Panc1 (cell line): ENCODE data around the gene ESYT2. TPM values are rescaled to one million over a fixed set of nuclear protein-coding genes. Genes with fewer than 3 reads are reported as not detected.

Experiments
- ATAC-seq: fragments of 200-7000 bp; cut with Tn5 transposase; 2 replicates; pipeline ENCODE4 v1.9.1; 2020; ENCODE audit warnings: mild to moderate bottlenecking, moderate library complexity
- BruUV-seq: library from RNA; stranded (reverse); fragments of 400-500 nt; replicated peaks from 2 replicates; lab custom pipeline; 2021; lab: Mats Ljungman, UMichigan
- CTCF ChIA-PET: fragments of 300-600 bp; sonication (Branson Sonifier 250); formaldehyde crosslinking; loops from one replicate; lab custom pipeline; 2022; ENCODE audit warnings: antibody characterized with exemption; lab: Charles Lee
- POLR2A ChIA-PET: fragments of 300-600 bp; sonication (Branson Sonifier 250); formaldehyde crosslinking; loops from one replicate; lab custom pipeline; 2022; ENCODE audit warnings: antibody characterized with exemption; lab: Charles Lee
- DNase-seq: peaks from one replicate; pipeline ENCODE4 v3.0.0-alpha.2; 2010; ENCODE audit warnings: low read depth, low spot score
- H3K27ac ChIP-seq: 2 replicates; pipeline ENCODE4 v1.5.1; 2011; ENCODE audit warnings: mild to moderate bottlenecking, low read length, inconsistent platforms
- H3K27me3 ChIP-seq: fragments of 200-500 bp; sonication (Bioruptor generic); 2 replicates; pipeline ENCODE4 v1.6.0; 2014; ENCODE audit warnings: low read length, inconsistent platforms; ENCODE audit not compliant: control insufficient read depth, insufficient read depth
- H3K36me3 ChIP-seq: fragments of 200-500 bp; sonication (Bioruptor generic); 2 replicates; pipeline ENCODE4 v1.5.1; 2014; ENCODE audit warnings: inconsistent platforms, mild to moderate bottlenecking, low read length, moderate library complexity; ENCODE audit not compliant: control insufficient read depth, insufficient read depth
- H3K4me1 ChIP-seq: 2 replicates; pipeline ENCODE4 v1.5.1; 2011; ENCODE audit warnings: inconsistent platforms, mild to moderate bottlenecking, low read length, moderate library complexity; ENCODE audit not compliant: control insufficient read depth, insufficient read depth
- H3K4me3 ChIP-seq, 2 experiments: 2 replicates each; pipeline ENCODE4 v1.5.1; 2011 to 2012; ENCODE audit warnings: low read depth in 2 of 2, low read length in 2 of 2, mild to moderate bottlenecking in 2 of 2, inconsistent platforms in 1 of 2, moderate library complexity in 1 of 2
- H3K9me3 ChIP-seq: fragments of 200-500 bp; sonication (Bioruptor generic); 2 replicates; pipeline ENCODE4 v1.5.1; 2014; ENCODE audit warnings: low read depth, mild to moderate bottlenecking, inconsistent platforms, low read length, moderate library complexity; ENCODE audit not compliant: control insufficient read depth, insufficient read depth
- CTCF ChIP-seq: fragments of 450-650 bp; IDR thresholded peaks from 2 replicates; pipeline ENCODE4 v1.5.1; 2017; ENCODE audit warnings: mild to moderate bottlenecking
- POLR2AphosphoS5 ChIP-seq: IDR thresholded peaks from 2 replicates; pipeline ENCODE4 v1.6.1; 2012; ENCODE audit warnings: mild to moderate bottlenecking, low read depth, low read length, moderate library complexity
- REST ChIP-seq, 2 experiments: IDR thresholded peaks; 2 replicates each; pipeline ENCODE4 v1.6.1; 2011 to 2012; ENCODE audit warnings: low read depth in 2 of 2, control low read depth in 1 of 2, low read length in 1 of 2, mild to moderate bottlenecking in 1 of 2, moderate library complexity in 1 of 2; ENCODE audit not compliant: insufficient read depth in 1 of 2
- SIN3A ChIP-seq: IDR thresholded peaks from 2 replicates; pipeline ENCODE4 v1.6.1; 2012; ENCODE audit warnings: low read depth, mild to moderate bottlenecking, low read length, moderate library complexity, borderline replicate concordance; ENCODE audit not compliant: insufficient read depth
- TCF7L2 ChIP-seq: IDR thresholded peaks from 2 replicates; pipeline ENCODE4 v1.6.1; 2011; ENCODE audit warnings: mild to moderate bottlenecking, low read depth, low read length, inconsistent platforms
- in situ Hi-C: cut with HindIII; loops from 2 replicates; pipeline ENCODE4 v1.10.0; 2016; ENCODE audit warnings: low sequenced_read_pairs, low pct_unique_long_range_greater_than_20kb
- intact Hi-C: fragments of 100-400 bp; cut with micrococcal nuclease; formaldehyde crosslinking; loops from one replicate; pipeline ENCODE4 v1.10.0; 2022; ENCODE audit not compliant: unreplicated experiment
- total RNA-seq: library from RNA; stranded (reverse); gene quantifications from one replicate; pipeline ENCODE4 v1.2.1, GENCODE V29; 2021; ENCODE audit not compliant: unreplicated experiment

Gene ESYT2
- total RNA-seq, 1 experiment from 2014 or later = 92.7 TPM

- Histone ChIP-seq H3K9me3 (no peaks in the 10 kb centered on the region), H3K27ac (no peak overlapping the region), H3K27me3 (no peaks in the 10 kb centered on the region), H3K36me3 (no peaks in the 10 kb centered on the region), H3K4me3 (no peak overlapping the region), H3K4me1 (no peaks in the 10 kb centered on the region)
- intact Hi-C loops = no loop called here
- BruUV-seq = TSS peak; percentile 56
- no peak for ATAC-seq
- TF ChIP-seq SIN3A = no peak
- no peak for TF ChIP-seq REST (IDR thresholded peaks at IDR 0.05; ENCODE audit: insufficient read depth in 1 of 2, low read depth in 2 of 2, low read length in 1 of 2)
- no peak for TF ChIP-seq POLR2AphosphoS5
- no peak for TF ChIP-seq TCF7L2
- TF ChIP-seq CTCF = no peak
- no peak for DNase-seq
- ChIA-PET POLR2A (no interaction called here), CTCF (no interaction called here)
- in situ Hi-C loops = no loop called here
Observed at GRCh38 chr7:158725506-158725800, 103.9 kb downstream of the ESYT2 start.

GRCh38 chr7:158724658-158725505 lies 104.4 kb downstream of the ESYT2 start:
- CTCF ChIA-PET = no interaction called here
- no TSS peak for BruUV-seq
- H3K9me3 ChIP-seq = no peaks in the 10 kb centered on the region

More at GRCh38 chr7:158724658-158725505, 104.4 kb downstream of the ESYT2 start:
- intact Hi-C loops = no loop called here
- in situ Hi-C loops = no loop called here
- DNase-seq = no peak
- POLR2A ChIA-PET = no interaction called here
- ATAC-seq = no peak
- Histone ChIP-seq H3K27ac (no peak overlapping the region), H3K27me3 (no peaks in the 10 kb centered on the region), H3K4me3 (no peak overlapping the region), H3K36me3 (no peaks in the 10 kb centered on the region), H3K4me1 (no peaks in the 10 kb centered on the region)
- no peak for TF ChIP-seq POLR2AphosphoS5
- TF ChIP-seq REST (IDR thresholded peaks at IDR 0.05; ENCODE audit: insufficient read depth in 1 of 2, low read depth in 2 of 2, low read length in 1 of 2) = no peak
- no peak for TF ChIP-seq SIN3A
- no peak for TF ChIP-seq TCF7L2
- TF ChIP-seq CTCF = no peak
